Large intestine (tissue), 12 donors: Measurements from ENCODE around the gene HDLBP. TPM values are rescaled to one million over a fixed set of nuclear protein-coding genes. Genes with fewer than 3 reads are reported as not detected.
A peak's percentile ranks its signal among the peaks of the same experiment; 100 is the strongest.

Experiments used
- DNase-seq, 2 donors: peaks; one replicate each; pipeline versions ENCODE4 v3.0.0 to v3.0.0-alpha.2; 2013
- H3K27ac ChIP-seq: one replicate; pipeline ENCODE4 v1.5.1; 2013; ENCODE audit warnings: low read length
- H3K27me3 ChIP-seq: 2 replicates; pipeline ENCODE4 v1.6.1; 2013; ENCODE audit warnings: low read length; ENCODE audit not compliant: control insufficient read depth, insufficient read depth
- H3K36me3 ChIP-seq: 2 replicates; pipeline ENCODE4 v1.6.1; 2013; ENCODE audit warnings: low read length; ENCODE audit not compliant: control insufficient read depth, insufficient read depth
- H3K4me1 ChIP-seq: one replicate; pipeline ENCODE4 v1.6.1; 2013; ENCODE audit warnings: low read length; ENCODE audit not compliant: control insufficient read depth, insufficient read depth
- H3K4me3 ChIP-seq: one replicate; pipeline ENCODE4 v1.5.1; 2013; ENCODE audit warnings: low read length
- H3K9me3 ChIP-seq: one replicate; pipeline ENCODE4 v1.6.1; 2013; ENCODE audit warnings: mild to moderate bottlenecking, low read depth, low read length, moderate library complexity; ENCODE audit not compliant: control insufficient read depth
- WGBS: methylation state at CpG from one replicate; pipeline ENCODE4 v1.1.5; 2013; ENCODE audit warnings: low lambda C conversion rate; ENCODE audit not compliant: insufficient coverage; 5-methylcytosine and 5-hydroxymethylcytosine counted together
- long read RNA-seq, 11 donors: transcript quantifications; one replicate each; lab custom pipeline, GENCODE V29; 2026
- polyA plus RNA-seq: library from polyadenylated mRNA; unstranded; fragments of 120-200 nt; gene quantifications from one replicate; pipeline ENCODE4 v1.2.1, GENCODE V29; 2013

Gene HDLBP, protein sequence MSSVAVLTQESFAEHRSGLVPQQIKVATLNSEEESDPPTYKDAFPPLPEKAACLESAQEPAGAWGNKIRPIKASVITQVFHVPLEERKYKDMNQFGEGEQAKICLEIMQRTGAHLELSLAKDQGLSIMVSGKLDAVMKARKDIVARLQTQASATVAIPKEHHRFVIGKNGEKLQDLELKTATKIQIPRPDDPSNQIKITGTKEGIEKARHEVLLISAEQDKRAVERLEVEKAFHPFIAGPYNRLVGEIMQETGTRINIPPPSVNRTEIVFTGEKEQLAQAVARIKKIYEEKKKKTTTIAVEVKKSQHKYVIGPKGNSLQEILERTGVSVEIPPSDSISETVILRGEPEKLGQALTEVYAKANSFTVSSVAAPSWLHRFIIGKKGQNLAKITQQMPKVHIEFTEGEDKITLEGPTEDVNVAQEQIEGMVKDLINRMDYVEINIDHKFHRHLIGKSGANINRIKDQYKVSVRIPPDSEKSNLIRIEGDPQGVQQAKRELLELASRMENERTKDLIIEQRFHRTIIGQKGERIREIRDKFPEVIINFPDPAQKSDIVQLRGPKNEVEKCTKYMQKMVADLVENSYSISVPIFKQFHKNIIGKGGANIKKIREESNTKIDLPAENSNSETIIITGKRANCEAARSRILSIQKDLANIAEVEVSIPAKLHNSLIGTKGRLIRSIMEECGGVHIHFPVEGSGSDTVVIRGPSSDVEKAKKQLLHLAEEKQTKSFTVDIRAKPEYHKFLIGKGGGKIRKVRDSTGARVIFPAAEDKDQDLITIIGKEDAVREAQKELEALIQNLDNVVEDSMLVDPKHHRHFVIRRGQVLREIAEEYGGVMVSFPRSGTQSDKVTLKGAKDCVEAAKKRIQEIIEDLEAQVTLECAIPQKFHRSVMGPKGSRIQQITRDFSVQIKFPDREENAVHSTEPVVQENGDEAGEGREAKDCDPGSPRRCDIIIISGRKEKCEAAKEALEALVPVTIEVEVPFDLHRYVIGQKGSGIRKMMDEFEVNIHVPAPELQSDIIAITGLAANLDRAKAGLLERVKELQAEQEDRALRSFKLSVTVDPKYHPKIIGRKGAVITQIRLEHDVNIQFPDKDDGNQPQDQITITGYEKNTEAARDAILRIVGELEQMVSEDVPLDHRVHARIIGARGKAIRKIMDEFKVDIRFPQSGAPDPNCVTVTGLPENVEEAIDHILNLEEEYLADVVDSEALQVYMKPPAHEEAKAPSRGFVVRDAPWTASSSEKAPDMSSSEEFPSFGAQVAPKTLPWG (N-terminal part only)
- 390 TPM for polyA plus RNA-seq
- long read RNA-seq, donor 1, full-length matches to known transcripts = 17 of 148 reads
- long read RNA-seq, donor 1, partial matches to known transcripts = 111 of 148 reads
- long read RNA-seq, donor 1, other reads (novel, unspliced or antisense) = 20 of 148 reads
- long read RNA-seq, donor 2, full-length matches to known transcripts = 30 of 593 reads
- long read RNA-seq, donor 2, partial matches to known transcripts = 480 of 593 reads
- long read RNA-seq, donor 2, other reads (novel, unspliced or antisense) = 83 of 593 reads
- long read RNA-seq, donor 3 = 0 reads
- long read RNA-seq, donor 4, partial matches to known transcripts = 0 of 5 reads
- long read RNA-seq, donor 4, other reads (novel, unspliced or antisense) = 0 of 5 reads
- long read RNA-seq, donor 5, full-length matches to known transcripts = 13 of 193 reads
- long read RNA-seq, donor 5, partial matches to known transcripts = 180 of 193 reads
- long read RNA-seq, donor 5, other reads (novel, unspliced or antisense) = 0 of 193 reads
- long read RNA-seq, donor 6, full-length matches to known transcripts = 22 of 344 reads
- long read RNA-seq, donor 6, partial matches to known transcripts = 315 of 344 reads
- long read RNA-seq, donor 6, other reads (novel, unspliced or antisense) = 7 of 344 reads
- long read RNA-seq, donor 7, transcript HDLBP-245 (2 exons, 356 nt) = major isoform, 10 of 64 reads
- long read RNA-seq, donor 7, partial matches to known transcripts = 49 of 64 reads
- long read RNA-seq, donor 7, other reads (novel, unspliced or antisense) = 0 of 64 reads
- long read RNA-seq, donor 8, full-length matches to known transcripts = 33 of 1,276 reads
- long read RNA-seq, donor 8, partial matches to known transcripts = 1,181 of 1,276 reads
- long read RNA-seq, donor 8, other reads (novel, unspliced or antisense) = 62 of 1,276 reads
- long read RNA-seq, donor 9, transcript HDLBP-245 (2 exons, 356 nt) = major isoform, 11 of 319 reads
- long read RNA-seq, donor 9, partial matches to known transcripts = 289 of 319 reads
- long read RNA-seq, donor 9, other reads (novel, unspliced or antisense) = 14 of 319 reads
- long read RNA-seq, donor 10, full-length matches to known transcripts = 30 of 147 reads
- long read RNA-seq, donor 10, partial matches to known transcripts = 117 of 147 reads
- long read RNA-seq, donor 10, other reads (novel, unspliced or antisense) = 0 of 147 reads
- long read RNA-seq, donor 11, full-length matches to known transcripts = 21 of 232 reads
- long read RNA-seq, donor 11, partial matches to known transcripts = 165 of 232 reads
- long read RNA-seq, donor 11, other reads (novel, unspliced or antisense) = 46 of 232 reads

DNA sequence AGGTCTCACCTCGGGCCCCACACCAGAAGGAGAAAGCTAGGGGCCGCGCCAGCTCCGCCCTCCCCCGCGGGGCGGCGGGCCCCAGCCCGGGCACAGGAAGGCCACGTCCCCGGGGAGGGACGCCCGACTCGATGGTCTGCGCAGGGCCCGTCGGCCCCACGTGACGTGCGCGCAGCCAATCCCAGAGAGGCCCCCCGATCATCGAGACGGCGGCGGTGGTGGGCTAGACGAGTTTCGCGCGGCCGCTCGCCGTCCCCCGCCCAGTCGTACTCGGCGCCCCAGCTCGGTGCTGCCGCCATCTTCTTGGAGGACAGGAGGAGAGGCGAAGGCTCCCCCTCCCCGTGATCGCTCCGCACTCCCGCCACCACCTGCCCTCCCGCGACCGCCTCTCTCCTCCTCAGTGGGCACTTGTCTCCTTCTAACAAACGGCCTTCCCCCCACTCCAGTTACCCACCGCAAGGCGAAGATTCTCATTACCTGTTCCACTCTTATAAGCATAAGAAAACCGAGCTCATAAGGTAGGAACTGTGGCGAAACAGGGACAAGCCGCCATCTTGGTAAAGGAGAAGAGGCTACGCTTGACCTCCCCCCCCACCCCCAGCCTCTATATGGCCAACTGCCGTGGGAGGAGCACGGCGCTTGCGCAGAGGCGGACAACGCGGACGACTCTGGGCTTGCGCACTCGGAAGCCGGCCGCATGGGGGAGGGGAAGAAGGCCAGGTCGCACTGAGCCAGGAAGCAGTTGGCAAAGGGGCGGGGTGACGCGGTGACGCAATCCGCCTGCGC lies at the start of gene HDLBP:
Gene HDLBP, minus strand, starts transcription at position 580 of the 786 bp plus-strand sequence. CDS start 48,803 bp downstream, outside the sequence.
- H3K27ac ChIP-seq = peak within 1 kb of the TSS; percentile 95
- no CpG with 5 or more reads among the region's 73 CpGs for WGBS
- peak within 1 kb of the TSS; percentile 97 for H3K4me3 ChIP-seq
- DNase-seq = peak; percentile 100
- no peaks in the 10 kb centered on the region for H3K27me3 ChIP-seq
- H3K9me3 ChIP-seq = no peaks in the 10 kb centered on the region
- H3K4me1 ChIP-seq = peaks cover 14% of the 10 kb centered on the region
- H3K36me3 ChIP-seq = no peaks in the 10 kb centered on the region

DNA sequence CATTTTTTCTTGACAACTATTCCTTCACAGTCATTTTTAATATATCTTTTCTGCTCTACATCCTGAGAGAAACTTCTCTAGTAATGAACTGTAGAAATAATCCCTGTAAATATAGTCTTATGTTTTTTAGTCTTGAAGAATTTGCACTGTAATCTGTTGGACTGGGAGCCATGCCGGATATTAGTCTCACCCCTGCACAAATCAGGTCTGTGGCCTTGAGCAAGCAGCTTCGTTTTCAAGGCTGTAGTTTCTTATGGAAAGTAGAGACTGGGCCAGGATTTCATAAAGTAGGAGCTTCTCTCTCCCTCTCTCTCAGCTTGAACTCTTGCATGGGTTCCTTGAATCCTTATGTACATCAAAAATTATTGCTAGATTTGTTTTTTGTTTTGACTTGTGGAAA lies 49.3 kb upstream of the HDLBP start:
- no peak overlapping the region for H3K4me3 ChIP-seq
- WGBS = no CpG with 5 or more reads among the region's 2 CpGs
- no peaks in the 10 kb centered on the region for H3K9me3 ChIP-seq
- no peaks in the 10 kb centered on the region for H3K27me3 ChIP-seq
- H3K36me3 ChIP-seq = peaks cover 7% of the 10 kb centered on the region
- peaks cover 5% of the 10 kb centered on the region for H3K4me1 ChIP-seq
- DNase-seq = no peak
- no peak overlapping the region for H3K27ac ChIP-seq

DNA sequence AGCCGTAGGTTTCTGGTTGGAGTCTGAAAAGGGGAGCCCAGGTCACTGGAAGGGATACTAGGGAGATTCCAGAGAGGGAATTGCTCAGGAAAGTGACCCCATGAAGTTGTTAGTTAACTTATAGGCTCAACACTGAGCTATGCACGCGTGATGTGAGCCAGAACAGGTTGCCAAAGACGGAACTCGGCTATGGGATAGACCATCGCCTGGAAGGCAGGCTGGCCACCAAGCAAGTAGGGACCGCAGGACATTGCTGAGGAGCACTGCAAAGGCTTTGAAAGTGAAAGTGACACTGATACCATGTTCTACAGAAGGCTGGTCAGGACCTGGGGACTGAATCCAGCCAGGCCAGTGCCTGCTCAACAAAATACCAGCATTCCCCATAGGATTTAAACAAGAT lies 48.0 kb upstream of the HDLBP start:
- no peak for DNase-seq
- 60% methylated on average over 1 of the region's 7 CpGs for WGBS
- Histone ChIP-seq H3K9me3 (no peaks in the 10 kb centered on the region), H3K27me3 (no peaks in the 10 kb centered on the region), H3K36me3 (peaks cover 7% of the 10 kb centered on the region), H3K4me3 (no peak overlapping the region), H3K27ac (no peak overlapping the region), H3K4me1 (peaks cover 18% of the 10 kb centered on the region)

DNA sequence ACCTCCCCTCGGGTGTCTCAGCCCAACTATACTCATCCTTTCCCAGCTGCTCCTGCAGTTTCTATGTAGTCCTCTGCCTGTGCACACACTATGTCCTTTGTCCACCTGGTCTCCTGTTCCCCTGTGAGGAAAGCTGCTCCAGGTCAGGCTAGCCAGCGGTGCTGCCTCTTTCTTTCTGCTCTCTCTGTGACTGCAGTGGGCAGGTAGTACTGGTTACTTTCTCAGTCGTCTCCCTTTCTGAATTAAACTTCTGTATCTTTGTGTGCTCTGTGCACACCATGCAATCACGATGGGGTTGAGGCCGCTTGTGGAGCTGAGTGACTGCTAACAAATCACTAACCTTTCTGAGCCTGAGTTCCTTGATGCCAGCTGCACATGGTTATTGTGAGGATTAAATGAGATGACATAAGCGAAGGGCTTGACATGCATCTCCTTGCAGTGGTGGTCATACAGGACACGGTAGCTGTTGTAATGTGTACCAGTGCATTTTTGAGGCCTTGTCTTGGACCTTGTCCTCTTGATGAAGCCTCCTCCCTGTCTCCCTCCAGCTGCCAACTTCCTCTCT lies 44.1 kb upstream of the HDLBP start:
- Histone ChIP-seq H3K9me3 (no peaks in the 10 kb centered on the region), H3K36me3 (peaks cover 7% of the 10 kb centered on the region), H3K27ac (peak overlapping the region; percentile 84), H3K4me3 (no peak overlapping the region), H3K27me3 (no peaks in the 10 kb centered on the region), H3K4me1 (peaks cover 35% of the 10 kb centered on the region)
- WGBS = no CpG with 5 or more reads among the region's 7 CpGs
- DNase-seq = peak; percentile 55 to 77

DNA sequence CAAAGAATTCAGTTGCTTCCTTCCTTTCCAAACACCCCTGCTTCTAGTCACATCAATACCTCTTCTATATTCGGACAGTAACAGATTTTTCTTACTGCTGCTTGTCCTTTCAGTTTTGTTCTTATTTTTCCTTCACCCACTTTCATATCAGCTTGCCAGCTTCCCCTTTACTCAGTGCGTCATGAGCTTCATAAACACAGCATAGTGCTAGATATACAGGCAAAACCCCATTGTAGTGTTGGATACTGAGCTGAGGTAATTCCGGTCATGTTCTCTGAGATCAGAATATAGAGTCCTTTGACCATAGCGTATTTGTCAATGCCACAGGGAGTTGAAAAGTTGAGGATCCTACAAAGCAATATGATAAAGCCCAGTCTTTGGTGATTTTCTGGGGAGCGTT lies 43.0 kb upstream of the HDLBP start:
- Histone ChIP-seq H3K9me3 (no peaks in the 10 kb centered on the region), H3K27me3 (no peaks in the 10 kb centered on the region), H3K27ac (peak overlapping the region; percentile 84), H3K4me3 (peak overlapping the region; percentile 78), H3K36me3 (peaks cover 8% of the 10 kb centered on the region), H3K4me1 (peaks cover 41% of the 10 kb centered on the region)
- peak; percentile 43 to 74 for DNase-seq
- WGBS = 36% methylated on average over 2 of the region's 5 CpGs

DNA sequence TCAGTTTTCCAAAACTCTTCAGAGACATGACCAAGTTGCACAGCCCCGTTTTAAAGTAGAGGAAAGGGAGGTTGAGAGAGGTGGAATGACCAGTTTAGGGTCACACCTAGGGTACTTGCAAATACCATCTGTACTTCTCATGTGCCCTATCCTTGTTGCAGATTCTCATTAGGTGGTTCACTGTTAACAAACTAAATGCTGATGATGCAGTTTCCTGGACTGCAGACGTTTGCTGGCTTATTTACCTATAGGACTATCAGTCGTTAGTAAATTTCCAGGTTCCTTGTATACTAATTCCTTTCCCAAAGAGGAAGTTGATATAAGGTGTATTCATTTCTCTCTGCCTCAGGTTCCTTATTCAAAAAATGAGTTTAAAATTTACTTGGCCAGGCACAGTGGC lies 42.1 kb upstream of the HDLBP start:
- Histone ChIP-seq H3K27ac (peak overlapping the region; percentile 84), H3K4me3 (peak overlapping the region; percentile 78), H3K4me1 (peaks cover 50% of the 10 kb centered on the region), H3K9me3 (no peaks in the 10 kb centered on the region), H3K27me3 (no peaks in the 10 kb centered on the region), H3K36me3 (peaks cover 8% of the 10 kb centered on the region)
- WGBS = 20% methylated on average over 1 of the region's 3 CpGs
- DNase-seq = peak in 1 of 2 donors; percentile 39

DNA sequence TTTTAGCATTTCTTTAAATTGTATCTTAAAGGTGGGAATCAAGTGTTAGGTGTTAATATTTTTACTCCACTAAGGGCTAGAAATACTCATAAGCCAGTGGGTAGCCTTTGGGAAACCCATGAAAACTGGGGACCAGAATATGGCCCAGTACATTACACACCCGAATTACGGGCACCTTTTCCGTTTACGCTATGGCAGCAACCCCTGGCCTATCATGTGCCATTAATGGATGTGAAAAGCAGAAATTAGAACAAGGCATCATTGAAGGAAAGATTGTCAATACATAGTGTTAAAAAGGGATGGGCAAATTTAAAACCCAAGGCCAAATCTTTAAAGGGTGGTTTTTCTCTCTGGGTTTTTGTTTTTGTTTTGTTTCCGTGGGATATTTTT lies 41.4 kb upstream of the HDLBP start:
- H3K4me3 ChIP-seq = peak overlapping the region; percentile 78
- H3K4me1 ChIP-seq = peaks cover 57% of the 10 kb centered on the region
- no CpG with 5 or more reads among the region's 5 CpGs for WGBS

More for the DNA sequence above, 41.4 kb upstream of the HDLBP start:
- peaks cover 11% of the 10 kb centered on the region for H3K36me3 ChIP-seq
- no peaks in the 10 kb centered on the region for H3K9me3 ChIP-seq
- DNase-seq = no peak
- H3K27me3 ChIP-seq = no peaks in the 10 kb centered on the region
- peak overlapping the region; percentile 84 for H3K27ac ChIP-seq
